AG20443 (cell line): Measurements from ENCODE around the gene PLXNA4.

Experiments used
- DNase-seq: peaks from one replicate; pipeline ENCODE4 v3.0.0; 2012; ENCODE audit warnings: low spot score, mixed read lengths

Gene PLXNA4

GRCh38 chr7:132355048-132355447 lies 221.2 kb downstream of the PLXNA4 start:
- no peak for DNase-seq

- DNase-seq: no peak
Measured at GRCh38 chr7:132354527-132354926, 221.7 kb downstream of the PLXNA4 start.

DNA sequence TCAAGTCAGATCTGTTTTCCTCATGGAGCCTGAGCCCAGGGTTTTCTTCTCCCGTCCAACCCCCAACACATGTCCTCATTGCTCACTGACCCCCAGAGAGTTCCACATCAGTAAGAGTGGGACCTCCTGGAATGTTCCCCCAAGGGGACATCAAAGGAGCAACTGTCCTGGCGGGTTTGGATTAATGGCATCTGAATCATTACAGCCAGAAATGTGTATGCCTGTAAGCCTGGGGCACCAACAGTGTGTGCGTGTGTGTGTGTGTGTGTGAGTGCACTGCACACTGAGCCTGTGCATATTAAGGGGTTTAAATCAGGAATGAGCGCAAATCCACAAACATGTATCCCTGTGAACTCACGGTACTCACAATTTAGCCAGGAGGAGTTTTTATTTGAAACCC lies 222.3 kb downstream of the PLXNA4 start:
- no peak for DNase-seq

- peak; percentile 21 for DNase-seq
Measured at GRCh38 chr7:132352800-132353199, 223.5 kb downstream of the PLXNA4 start.

DNA sequence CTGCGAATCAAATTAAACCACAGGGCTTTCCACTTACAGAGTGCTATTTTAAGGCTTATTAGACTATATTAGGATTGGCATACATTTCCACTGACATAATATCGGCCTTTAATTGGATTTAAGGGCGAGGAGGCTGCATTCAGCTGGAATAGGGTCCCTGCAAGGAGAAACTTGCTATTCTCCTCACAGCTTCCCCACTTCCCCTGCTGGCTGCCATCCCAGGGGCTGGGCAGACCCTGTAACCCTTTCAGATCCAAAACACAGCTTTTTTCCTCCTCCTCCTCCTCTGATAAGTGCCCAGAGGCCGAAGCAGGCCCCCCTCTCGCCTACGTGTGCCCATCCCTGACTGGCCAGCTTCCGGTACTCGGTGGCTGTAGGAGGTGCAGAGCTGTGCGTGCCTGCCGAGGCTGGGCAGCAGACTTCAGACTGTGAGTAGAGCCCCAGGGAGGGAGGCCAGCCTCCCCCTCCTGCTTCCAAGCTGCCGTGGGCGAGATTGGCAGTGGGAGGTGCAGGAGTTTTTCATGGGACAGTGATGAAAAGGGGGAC lies 224.2 kb downstream of the PLXNA4 start:
- peak; percentile 36 for DNase-seq

- DNase-seq: no peak
Measured at GRCh38 chr7:132350741-132351140, 225.5 kb downstream of the PLXNA4 start.

DNA sequence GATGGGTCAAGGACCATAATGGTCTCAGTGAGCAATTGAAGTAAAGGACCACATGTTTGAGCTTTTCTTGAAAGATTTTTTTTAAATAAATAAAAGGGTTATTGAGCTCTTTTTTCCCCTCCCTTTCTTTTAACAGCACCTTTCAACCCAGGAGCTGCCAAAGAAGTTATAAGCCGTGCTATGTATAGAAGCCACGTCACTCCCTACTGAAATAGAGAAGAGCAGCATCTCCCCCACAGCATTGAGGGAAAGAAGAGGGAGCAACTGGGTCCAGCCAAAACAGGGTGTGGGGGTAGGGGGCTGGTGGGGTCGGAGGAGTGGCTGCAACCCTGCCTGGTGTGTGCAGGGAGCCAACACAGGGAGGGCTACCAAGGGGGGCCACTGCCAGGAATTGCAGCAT lies 227.2 kb downstream of the PLXNA4 start:
- no peak for DNase-seq

- no peak for DNase-seq
Measured at GRCh38 chr7:132348341-132348740, 227.9 kb downstream of the PLXNA4 start.

DNA sequence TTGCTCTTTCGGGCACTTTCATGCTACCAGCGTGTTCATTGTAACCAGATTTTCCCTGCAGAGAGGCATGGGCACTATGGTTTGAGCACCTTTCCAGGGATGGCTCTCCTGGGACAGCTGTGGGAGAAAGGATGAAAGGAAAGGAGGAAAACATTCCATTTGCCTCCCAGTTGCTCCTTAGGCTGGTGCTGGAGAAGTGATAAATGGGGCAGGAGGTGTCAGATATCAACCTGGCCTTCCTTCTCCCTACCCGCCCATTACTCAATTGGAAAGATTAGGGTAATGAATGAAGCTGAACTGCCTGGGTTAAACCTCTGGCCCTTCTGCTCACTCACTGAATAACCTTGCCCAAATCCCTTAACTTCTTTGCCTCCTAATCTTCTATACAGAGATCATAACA lies 228.4 kb downstream of the PLXNA4 start:
- no peak for DNase-seq

DNA sequence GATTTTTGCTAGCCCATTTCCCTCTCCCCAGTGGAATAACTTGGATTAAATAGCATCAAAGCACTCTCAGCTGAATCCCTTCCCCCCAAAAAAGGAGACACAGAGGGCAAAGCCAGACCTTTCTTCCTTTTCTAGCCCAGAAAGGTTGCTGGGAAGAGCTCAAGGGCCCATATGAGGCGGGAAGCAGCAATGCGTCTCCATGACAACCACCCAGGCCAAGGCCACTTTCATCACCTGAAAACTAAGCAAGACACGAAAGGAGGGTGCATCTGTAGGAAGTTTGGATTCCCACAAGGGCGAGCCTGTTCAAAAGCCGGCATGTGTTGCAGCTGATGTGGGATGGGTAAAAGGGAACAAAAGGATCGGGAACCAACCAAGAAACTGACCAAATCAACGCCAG lies 229.1 kb downstream of the PLXNA4 start:
- DNase-seq: no peak

GRCh38 chr7:132345543-132346129 lies 230.6 kb downstream of the PLXNA4 start:
- no peak for DNase-seq

DNA sequence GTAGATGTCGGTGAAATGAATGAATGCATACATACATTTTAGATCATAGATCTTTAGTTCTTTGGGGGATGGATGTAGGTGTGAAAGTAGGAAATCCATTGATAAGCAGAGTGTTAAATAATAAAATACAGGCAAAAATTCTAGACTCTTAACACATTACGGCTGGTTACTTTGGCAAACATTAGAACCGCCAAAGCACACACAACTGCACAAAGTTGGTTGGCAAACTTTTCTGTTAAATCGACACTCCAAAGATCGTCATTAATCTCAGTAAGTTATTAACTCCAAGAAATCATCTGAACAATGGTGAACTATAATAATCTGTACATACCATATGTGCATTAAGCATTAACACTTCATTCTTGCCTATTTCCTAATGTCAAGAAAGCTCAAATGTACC lies 231.2 kb downstream of the PLXNA4 start:
- DNase-seq: no peak

GRCh38 chr7:132343199-132343598 lies 233.1 kb downstream of the PLXNA4 start:
- peak; percentile 43 for DNase-seq

- DNase-seq: no peak
Measured at GRCh38 chr7:132337450-132338080, 238.7 kb downstream of the PLXNA4 start.

DNA sequence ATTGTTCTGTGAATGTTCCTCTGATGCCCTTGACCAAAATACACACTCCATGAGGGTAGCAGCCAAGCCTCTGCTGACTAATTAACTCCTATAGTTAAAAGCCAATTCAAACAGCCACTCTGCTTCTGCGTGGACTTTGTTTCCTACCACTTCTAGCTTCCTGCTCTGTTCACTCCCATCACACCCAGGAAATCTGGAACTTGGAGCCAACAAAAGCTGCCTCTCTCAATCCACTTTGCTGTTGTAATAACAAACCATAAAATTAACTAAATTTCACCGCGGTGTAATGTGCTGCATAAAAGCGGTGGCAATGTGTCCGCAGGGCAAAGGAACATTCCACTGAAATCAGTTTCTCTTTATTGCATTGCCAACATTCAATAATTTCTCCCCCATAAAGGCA lies 239.5 kb downstream of the PLXNA4 start:
- no peak for DNase-seq

DNA sequence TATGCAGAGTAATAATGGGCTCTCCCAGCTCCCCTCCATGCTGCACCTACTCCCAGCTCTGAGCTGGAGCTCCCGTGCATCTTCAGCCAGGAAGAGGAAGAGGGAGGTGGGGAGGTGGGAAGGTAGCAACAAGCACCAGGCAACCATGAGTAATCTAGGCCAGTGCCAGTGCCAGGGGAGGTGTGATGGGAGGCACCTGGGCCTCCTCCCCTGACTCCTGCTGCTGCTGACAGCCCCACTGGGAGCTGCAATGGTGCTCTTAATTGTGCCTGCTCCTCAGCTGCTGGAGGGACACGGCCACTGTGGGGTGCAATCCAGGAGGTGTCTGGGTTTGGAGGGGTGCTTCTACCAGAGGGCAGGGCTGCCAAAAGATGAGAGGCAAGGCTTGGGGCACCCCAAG lies 243.0 kb downstream of the PLXNA4 start:
- no peak for DNase-seq

- no peak for DNase-seq
Measured at GRCh38 chr7:132328760-132329159, 247.5 kb downstream of the PLXNA4 start.

DNA sequence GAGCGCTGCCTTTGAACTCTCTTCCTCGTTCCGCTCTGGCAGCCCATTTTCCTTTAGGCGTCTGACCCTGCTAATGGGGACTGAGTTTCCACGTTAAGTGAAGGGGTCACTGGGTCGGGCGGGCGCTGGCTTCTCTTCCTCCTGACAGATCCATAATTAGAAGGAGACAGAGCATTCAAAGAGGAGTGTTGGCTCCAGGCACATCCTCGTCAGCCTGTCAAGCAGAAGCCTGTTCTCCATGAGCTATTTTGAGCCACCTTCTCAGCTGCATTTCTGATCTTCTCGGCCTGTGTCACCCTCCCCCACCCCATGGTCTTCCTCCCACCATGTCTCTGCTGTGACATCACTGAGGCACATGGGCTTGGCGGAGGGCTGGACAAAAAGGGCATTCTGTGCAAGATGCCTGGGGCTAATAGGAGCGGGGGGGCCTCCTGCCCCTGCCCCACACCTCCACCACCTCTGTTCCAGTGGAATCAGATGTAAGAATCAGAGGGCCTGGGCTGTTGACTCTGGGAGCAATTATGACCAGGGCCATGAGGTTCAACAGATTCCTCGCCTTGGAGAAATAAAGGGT lies 248.1 kb downstream of the PLXNA4 start:
- DNase-seq: no peak

DNA sequence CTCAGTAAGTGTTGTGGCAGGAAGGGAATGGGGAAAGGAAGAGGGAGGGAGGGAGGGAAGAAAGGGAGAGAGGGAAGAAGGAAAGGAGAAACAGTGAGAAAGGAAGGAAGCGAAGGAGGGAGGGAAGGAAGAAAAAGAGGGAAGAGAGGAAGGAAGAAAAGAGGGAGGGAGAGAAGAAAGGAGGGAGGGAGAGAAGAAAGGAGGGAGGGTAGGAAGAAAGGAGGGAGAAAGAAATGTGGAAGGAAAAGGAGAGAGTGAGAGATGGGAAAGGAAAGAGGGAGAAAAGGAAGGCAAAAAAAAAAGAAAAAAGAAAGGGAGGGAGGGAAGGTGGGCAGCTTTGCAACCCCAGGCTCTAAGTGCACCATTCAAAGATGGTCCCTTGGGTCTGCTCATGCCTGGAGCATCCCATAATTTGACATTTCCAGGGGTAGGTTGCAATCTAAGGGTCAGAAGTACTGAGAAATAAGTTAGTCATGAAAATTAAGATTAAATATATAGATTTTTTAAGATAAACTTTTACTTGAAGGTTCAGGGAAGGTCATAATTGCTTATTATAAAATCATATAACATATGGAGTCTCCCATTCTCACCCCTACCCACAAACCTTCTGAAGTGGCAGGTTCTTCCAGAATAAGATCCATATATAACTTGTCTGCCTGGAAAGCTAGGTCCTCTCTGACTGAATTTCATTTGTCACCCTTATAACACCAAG lies 249.2 kb downstream of the PLXNA4 start:
- DNase-seq: no peak

GRCh38 chr7:132322970-132323369 lies 253.3 kb downstream of the PLXNA4 start:
- DNase-seq: no peak

DNA sequence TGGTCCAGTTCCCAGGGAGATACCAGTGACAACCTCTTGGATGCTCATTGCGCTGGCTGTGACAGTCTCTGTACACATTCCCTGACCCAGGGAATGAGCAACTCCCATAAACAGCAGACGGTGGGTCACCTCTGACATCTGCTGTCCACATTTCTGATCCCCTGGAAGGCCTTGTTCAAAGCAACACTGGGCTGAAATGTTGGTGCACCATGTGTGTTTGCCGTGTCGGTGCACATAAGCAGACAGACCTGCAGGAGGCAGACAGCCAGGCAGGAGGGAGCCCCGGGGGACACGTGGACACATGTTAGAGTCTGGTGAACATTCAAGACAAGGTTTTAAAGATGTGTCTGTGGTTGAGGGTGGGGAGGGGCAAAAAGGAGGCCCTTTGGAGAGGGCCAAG lies 254.9 kb downstream of the PLXNA4 start:
- no peak for DNase-seq

- DNase-seq: no peak
Measured at GRCh38 chr7:132319481-132319880, 256.8 kb downstream of the PLXNA4 start.
